CD4-positive, CD25-positive, alpha-beta regulatory T cell (primary cell): ENCODE data around the gene DPEP3. TPM values are rescaled to one million over a fixed set of nuclear protein-coding genes. Genes with fewer than 3 reads are reported as not detected.

Experiments used
- ATAC-seq, 2 donors: fragments of 150-1000 bp; cut with Tn5 transposase; one replicate each; pipeline ENCODE4 v1.10.0; 2021; ENCODE audit warnings: low read depth in 2 of 2, moderate number of reproducible peaks in 2 of 2, moderate library complexity in 1 of 2
- DNase-seq, 3 donors: peaks; one replicate each; pipeline versions ENCODE4 v3.0.0 to v3.0.0-alpha.2; 2012 to 2022; ENCODE audit warnings: mixed read lengths in 1 of 3
- H3K27ac ChIP-seq: one replicate; pipeline ENCODE4 v1.7.0; 2013; ENCODE audit warnings: mild to moderate bottlenecking, low read length; ENCODE audit not compliant: insufficient read depth, poor library complexity, severe bottlenecking
- H3K27me3 ChIP-seq: one replicate; pipeline ENCODE4 v1.7.0; 2013; ENCODE audit warnings: low read length; ENCODE audit not compliant: control insufficient read depth, insufficient read depth
- H3K36me3 ChIP-seq: one replicate; pipeline ENCODE4 v1.7.0; 2013; ENCODE audit warnings: mild to moderate bottlenecking, low read length, moderate library complexity; ENCODE audit not compliant: control insufficient read depth, insufficient read depth
- H3K4me1 ChIP-seq: 2 replicates; pipeline ENCODE4 v1.7.0; 2013; ENCODE audit warnings: mild to moderate bottlenecking, low read length; ENCODE audit not compliant: insufficient read depth, control insufficient read depth, poor library complexity, severe bottlenecking
- H3K4me3 ChIP-seq: one replicate; pipeline ENCODE4 v1.7.0; 2013; ENCODE audit warnings: low read depth, mild to moderate bottlenecking, low read length, moderate library complexity
- H3K9me3 ChIP-seq, 2 experiments: 1 replicate in 1 of 2; 2 replicates in 1 of 2; pipeline ENCODE4 v1.7.0; 2013; ENCODE audit warnings: low read length in 2 of 2, mild to moderate bottlenecking in 1 of 2, moderate library complexity in 1 of 2; ENCODE audit not compliant: control insufficient read depth in 2 of 2
- H3K27ac Mint-ChIP-seq, 3 donors: one replicate each; pipeline ENCODE4 v1.8.0; 2020 to 2022; ENCODE audit warnings: mild to moderate bottlenecking in 3 of 3, mixed read lengths in 3 of 3, moderate library complexity in 2 of 3
- H3K27me3 Mint-ChIP-seq: one replicate; pipeline ENCODE4 v1.8.0; 2022; ENCODE audit warnings: mild to moderate bottlenecking, mixed read lengths
- H3K36me3 Mint-ChIP-seq: one replicate; pipeline ENCODE4 v1.8.0; 2020; ENCODE audit warnings: mixed read lengths
- H3K4me1 Mint-ChIP-seq, 4 donors: one replicate each; pipeline ENCODE4 v1.8.0; 2020 to 2022; ENCODE audit warnings: mixed read lengths in 4 of 4, mild to moderate bottlenecking in 1 of 4
- H3K4me3 Mint-ChIP-seq, 4 donors: one replicate each; pipeline ENCODE4 v1.8.0; 2020 to 2022; ENCODE audit warnings: mild to moderate bottlenecking in 4 of 4, mixed read lengths in 4 of 4, moderate library complexity in 3 of 4
- H3K9me3 Mint-ChIP-seq, 7 donors: one replicate each; pipeline ENCODE4 v1.8.0; 2020 to 2022; ENCODE audit warnings: mixed read lengths in 7 of 7, mild to moderate bottlenecking in 3 of 7, moderate library complexity in 2 of 7
- polyA plus RNA-seq, 4 donors: library from polyadenylated mRNA; unstranded; fragments of 300-500 nt; fragmentation: Illumina TruSeq; gene quantifications; one replicate each; pipeline ENCODE4 v1.2.3, GENCODE V29; 2021
- total RNA-seq: library from RNA; stranded (reverse); gene quantifications from one replicate; pipeline ENCODE4 v1.2.3, GENCODE V29; 2022

Gene DPEP3
- total and polyA plus RNA-seq, 5 donors from 2014 or later: 0.19 to 0.44 TPM; not detected in 3

GRCh38 chr16:67963662-67964321 lies 16.5 kb downstream of the DPEP3 start:
- Mint-ChIP-seq H3K4me1 (peaks cover 0 to 34% (median 19%) of the 10 kb centered on the region in 4 donors), H3K9me3 (no peaks in the 10 kb centered on the region), H3K4me3 (no peak overlapping the region), H3K36me3 (peaks cover 9% of the 10 kb centered on the region), H3K27me3 (no peaks in the 10 kb centered on the region), H3K27ac (peak overlapping the region in 1 of 3 donors; percentile 17)
- ATAC-seq (no peak), DNase-seq (no peak)
- no peaks in the 10 kb centered on the region for H3K9me3 ChIP-seq
- H3K27me3 ChIP-seq: no peaks in the 10 kb centered on the region
- H3K36me3 ChIP-seq: peaks cover 11% of the 10 kb centered on the region
- H3K4me3 ChIP-seq: no peak overlapping the region
- H3K4me1 ChIP-seq: peaks cover 18% of the 10 kb centered on the region
- H3K27ac ChIP-seq: no peak overlapping the region

- H3K27me3 Mint-ChIP-seq: no peaks in the 10 kb centered on the region
- ATAC-seq: no peak
Observed at GRCh38 chr16:67963292-67963661, 17.0 kb downstream of the DPEP3 start.

GRCh38 chr16:67962135-67962534 lies 18.2 kb downstream of the DPEP3 start:
- no peak for DNase-seq
- Mint-ChIP-seq H3K27me3 (no peaks in the 10 kb centered on the region), H3K27ac (peak overlapping the region in 1 of 3 donors; percentile 52), H3K4me1 (peaks cover 0 to 27% (median 15%) of the 10 kb centered on the region in 4 donors), H3K36me3 (peaks cover 16% of the 10 kb centered on the region), H3K9me3 (no peaks in the 10 kb centered on the region), H3K4me3 (no peak overlapping the region)
- H3K4me1 ChIP-seq: peaks cover 9% of the 10 kb centered on the region
- H3K9me3 ChIP-seq: no peaks in the 10 kb centered on the region
- no peaks in the 10 kb centered on the region for H3K27me3 ChIP-seq
- ATAC-seq: no peak
- no peak overlapping the region for H3K27ac ChIP-seq
- H3K4me3 ChIP-seq: no peak overlapping the region
- H3K36me3 ChIP-seq: peaks cover 11% of the 10 kb centered on the region

More at GRCh38 chr16:67963292-67963661, 17.0 kb downstream of the DPEP3 start:
- Mint-ChIP-seq H3K4me1 (peaks cover 0 to 34% (median 20%) of the 10 kb centered on the region in 4 donors), H3K27ac (peak overlapping the region in 1 of 3 donors; percentile 12), H3K9me3 (no peaks in the 10 kb centered on the region), H3K4me3 (no peak overlapping the region), H3K36me3 (peaks cover 13% of the 10 kb centered on the region)
- no peak overlapping the region for H3K4me3 ChIP-seq
- H3K4me1 ChIP-seq: peaks cover 17% of the 10 kb centered on the region
- no peak overlapping the region for H3K27ac ChIP-seq
- no peak for DNase-seq
- no peaks in the 10 kb centered on the region for H3K9me3 ChIP-seq
- H3K36me3 ChIP-seq: peaks cover 11% of the 10 kb centered on the region
- no peaks in the 10 kb centered on the region for H3K27me3 ChIP-seq

- no peaks in the 10 kb centered on the region for H3K27me3 ChIP-seq
- DNase-seq: no peak
- no peak for ATAC-seq
- Mint-ChIP-seq H3K27me3 (no peaks in the 10 kb centered on the region), H3K4me3 (peak overlapping the region in 1 of 4 donors; percentile 21), H3K36me3 (peaks cover 16% of the 10 kb centered on the region), H3K27ac (no peak overlapping the region), H3K9me3 (no peaks in the 10 kb centered on the region), H3K4me1 (peaks cover 0 to 21% (median 11%) of the 10 kb centered on the region in 4 donors)
- no peaks in the 10 kb centered on the region for H3K9me3 ChIP-seq
- no peak overlapping the region for H3K27ac ChIP-seq
- peaks cover 3% of the 10 kb centered on the region for H3K4me1 ChIP-seq
- no peak overlapping the region for H3K4me3 ChIP-seq
- peaks cover 11% of the 10 kb centered on the region for H3K36me3 ChIP-seq
Observed at GRCh38 chr16:67961551-67961957, 18.7 kb downstream of the DPEP3 start.

- Mint-ChIP-seq H3K36me3 (peaks cover 16% of the 10 kb centered on the region), H3K4me3 (no peak overlapping the region), H3K4me1 (peaks cover 0 to 5% (median 3%) of the 10 kb centered on the region in 4 donors), H3K9me3 (no peaks in the 10 kb centered on the region), H3K27me3 (no peaks in the 10 kb centered on the region), H3K27ac (no peak overlapping the region)
- DNase-seq (no peak), ATAC-seq (no peak)
- no peak overlapping the region for H3K27ac ChIP-seq
- H3K4me1 ChIP-seq: no peaks in the 10 kb centered on the region
- H3K4me3 ChIP-seq: no peak overlapping the region
- H3K9me3 ChIP-seq: no peaks in the 10 kb centered on the region
- no peaks in the 10 kb centered on the region for H3K27me3 ChIP-seq
- H3K36me3 ChIP-seq: peaks cover 11% of the 10 kb centered on the region
Observed at GRCh38 chr16:67959536-67960329, 20.6 kb downstream of the DPEP3 start.

GRCh38 chr16:67957622-67958021 lies 22.7 kb downstream of the DPEP3 start:
- H3K9me3 Mint-ChIP-seq: no peaks in the 10 kb centered on the region
- Histone ChIP-seq H3K27me3 (no peaks in the 10 kb centered on the region), H3K27ac (no peak overlapping the region), H3K4me3 (no peak overlapping the region), H3K36me3 (peaks cover 10% of the 10 kb centered on the region), H3K4me1 (no peaks in the 10 kb centered on the region), H3K9me3 (no peaks in the 10 kb centered on the region)
- no peak overlapping the region for H3K27ac Mint-ChIP-seq
- DNase-seq (no peak), ATAC-seq (no peak)
- peaks cover 16% of the 10 kb centered on the region for H3K36me3 Mint-ChIP-seq
- peaks cover 0 to 3% (median 0%) of the 10 kb centered on the region in 4 donors for H3K4me1 Mint-ChIP-seq
- H3K27me3 Mint-ChIP-seq: no peaks in the 10 kb centered on the region
- H3K4me3 Mint-ChIP-seq: no peak overlapping the region

- H3K27me3 ChIP-seq: no peaks in the 10 kb centered on the region
- H3K4me1 Mint-ChIP-seq: peaks cover 0 to 3% (median 0%) of the 10 kb centered on the region in 4 donors
- H3K27ac ChIP-seq: no peak overlapping the region
- H3K4me3 Mint-ChIP-seq: no peak overlapping the region
- no peaks in the 10 kb centered on the region for H3K9me3 Mint-ChIP-seq
- H3K36me3 ChIP-seq: peaks cover 8% of the 10 kb centered on the region
- no peak overlapping the region for H3K4me3 ChIP-seq
- no peaks in the 10 kb centered on the region for H3K4me1 ChIP-seq
- peak overlapping the region in 1 of 3 donors; percentile 43 for H3K27ac Mint-ChIP-seq
- DNase-seq (no peak), ATAC-seq (no peak)
- H3K27me3 Mint-ChIP-seq: no peaks in the 10 kb centered on the region
- H3K9me3 ChIP-seq: no peaks in the 10 kb centered on the region
- peaks cover 16% of the 10 kb centered on the region for H3K36me3 Mint-ChIP-seq
Observed at GRCh38 chr16:67954421-67955196, 25.7 kb downstream of the DPEP3 start.
